MM.1S (cell line): Measurements from ENCODE around the gene CHCHD3.

Experiments
- DNase-seq: peaks from one replicate; pipeline ENCODE4 v3.0.0-alpha.2; 2015
- H2AFZ ChIP-seq: fragments of 300-600 bp; sonication (generic); 2 replicates; pipeline ENCODE4 v1.6.0; 2016; ENCODE audit warnings: antibody characterized with exemption, low read length
- H3F3A ChIP-seq: fragments of 300-600 bp; sonication (generic); 2 replicates; pipeline ENCODE4 v1.6.1; 2016; ENCODE audit warnings: mild to moderate bottlenecking, antibody characterized with exemption, low read length, moderate library complexity, mixed read lengths; ENCODE audit not compliant: insufficient read depth
- H3K27ac ChIP-seq: fragments of 300-600 bp; sonication (generic); 2 replicates; pipeline ENCODE4 v1.5.1; 2016; ENCODE audit warnings: mild to moderate bottlenecking, low read length
- H3K27me3 ChIP-seq: fragments of 300-600 bp; sonication (generic); replicated peaks from 2 replicates; pipeline ENCODE4 v1.6.0; 2016; ENCODE audit warnings: low read length; ENCODE audit not compliant: insufficient read depth
- H3K36me3 ChIP-seq: fragments of 300-600 bp; sonication (generic); replicated peaks from 2 replicates; pipeline ENCODE4 v1.6.1; 2016; ENCODE audit warnings: mild to moderate bottlenecking, low read length, mixed read lengths; ENCODE audit not compliant: insufficient read depth
- H3K4me1 ChIP-seq: fragments of 300-600 bp; sonication (generic); 2 replicates; pipeline ENCODE4 v1.6.1; 2016; ENCODE audit warnings: low read length, mixed read lengths
- H3K4me2 ChIP-seq: fragments of 300-600 bp; sonication (generic); 2 replicates; pipeline ENCODE4 v1.6.0; 2016; ENCODE audit warnings: low read depth, low read length
- H3K4me3 ChIP-seq: fragments of 300-600 bp; sonication (generic); 2 replicates; pipeline ENCODE4 v1.5.1; 2016; ENCODE audit warnings: low read length, mixed read lengths
- H3K79me2 ChIP-seq: fragments of 300-600 bp; sonication (generic); 2 replicates; pipeline ENCODE4 v1.6.1; 2016; ENCODE audit warnings: mixed run types, low read length, mixed read lengths
- H3K9ac ChIP-seq: fragments of 300-600 bp; sonication (generic); 2 replicates; pipeline ENCODE4 v1.6.1; 2016; ENCODE audit warnings: low read length, mixed read lengths
- H3K9me2 ChIP-seq: fragments of 300-600 bp; sonication (generic); replicated peaks from 2 replicates; pipeline ENCODE4 v1.6.1; 2016; ENCODE audit warnings: mild to moderate bottlenecking, low read length, mixed read lengths; ENCODE audit not compliant: insufficient read depth
- H3K9me3 ChIP-seq: fragments of 300-600 bp; sonication (generic); replicated peaks from 2 replicates; pipeline ENCODE4 v1.6.1; 2016; ENCODE audit warnings: mild to moderate bottlenecking, low read length, mixed read lengths; ENCODE audit not compliant: insufficient read depth
- H4K20me1 ChIP-seq: fragments of 300-600 bp; sonication (generic); 2 replicates; pipeline ENCODE4 v1.6.1; 2016; ENCODE audit warnings: mild to moderate bottlenecking, low read length, moderate library complexity, mixed read lengths; ENCODE audit not compliant: insufficient read depth
- EZH2 ChIP-seq: fragments of 300-600 bp; sonication (generic); optimal IDR thresholded peaks from 2 replicates; pipeline ENCODE3; 2017; ENCODE audit warnings: low read depth, mild to moderate bottlenecking, antibody characterized with exemption, low read length, mixed read lengths
- EZH2phosphoT487 ChIP-seq: fragments of 300-600 bp; sonication (generic); IDR thresholded peaks from 2 replicates; pipeline ENCODE4 v1.6.1; 2018; ENCODE audit warnings: antibody characterized with exemption, low read length
- TF ChIP-seq, protein P1 (sequence below): fragments of 300-600 bp; sonication (generic); IDR thresholded peaks from 2 replicates; pipeline ENCODE4 v1.5.1; 2016; ENCODE audit warnings: antibody characterized with exemption, low read length, mixed read lengths

CHCHD3 gene

GRCh38 chr7:133079296-133079695 is 2.6 kb downstream of the CHCHD3 start:
- Histone ChIP-seq H4K20me1 (peaks cover 29% of the 10 kb centered on the region), H3K4me2 (no peak overlapping the region)

DNA sequence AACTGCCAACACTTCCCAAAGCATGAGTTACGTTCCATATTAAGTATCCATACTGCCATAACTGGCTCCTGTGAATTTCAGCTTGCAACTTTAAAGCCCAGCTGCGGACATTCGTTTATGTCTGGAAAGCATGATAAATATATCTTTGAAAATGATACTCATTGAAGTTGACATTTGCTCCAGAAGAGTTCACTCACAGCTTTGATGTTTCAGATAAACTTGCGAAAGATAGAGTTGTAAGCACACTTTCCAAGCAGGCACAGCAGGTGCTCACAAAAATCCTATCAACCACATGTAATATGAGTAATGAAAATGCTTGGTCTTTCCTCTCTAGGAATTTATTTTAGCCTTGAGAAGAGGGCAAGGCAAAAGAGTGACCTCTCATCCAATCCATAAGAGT is 4.5 kb downstream of the CHCHD3 start:
- Histone ChIP-seq H3K36me3 (peaks cover 5% of the 10 kb centered on the region; the same call in 1 of the 2 replicates), H3K79me2 (peaks cover 94% of the 10 kb centered on the region), H3K4me3 (no peak overlapping the region), H3K9ac (no peak overlapping the region), H3K27ac (no peak overlapping the region), H4K20me1 (peaks cover 41% of the 10 kb centered on the region), H3K9me3 (no peaks in the 10 kb centered on the region), H3K4me2 (no peak overlapping the region), H2AFZ (no peak overlapping the region), H3K4me1 (no peaks in the 10 kb centered on the region), H3K9me2 (no peaks in the 10 kb centered on the region), H3F3A (peaks cover 7% of the 10 kb centered on the region; the same call in 1 of the 2 replicates), H3K27me3 (no peaks in the 10 kb centered on the region)
- TF ChIP-seq EZH2phosphoT487 = no peak
- no peak for TF ChIP-seq EZH2
- DNase-seq = no peak

More at GRCh38 chr7:133079296-133079695, 2.6 kb downstream of the CHCHD3 start:
- Histone ChIP-seq H3K27me3 (no peaks in the 10 kb centered on the region), H3K4me3 (no peak overlapping the region), H3K9me2 (no peaks in the 10 kb centered on the region), H3F3A (peaks cover 7% of the 10 kb centered on the region; the same call in 1 of the 2 replicates), H3K27ac (no peak overlapping the region), H2AFZ (no peak overlapping the region), H3K36me3 (peaks cover 5% of the 10 kb centered on the region; the same call in 1 of the 2 replicates), H3K9me3 (no peaks in the 10 kb centered on the region), H3K9ac (no peak overlapping the region), H3K79me2 (peaks cover 76% of the 10 kb centered on the region), H3K4me1 (no peaks in the 10 kb centered on the region)
- no peak for DNase-seq
- TF ChIP-seq EZH2 (no peak), EZH2phosphoT487 (no peak)
- TF ChIP-seq, protein P1, sequence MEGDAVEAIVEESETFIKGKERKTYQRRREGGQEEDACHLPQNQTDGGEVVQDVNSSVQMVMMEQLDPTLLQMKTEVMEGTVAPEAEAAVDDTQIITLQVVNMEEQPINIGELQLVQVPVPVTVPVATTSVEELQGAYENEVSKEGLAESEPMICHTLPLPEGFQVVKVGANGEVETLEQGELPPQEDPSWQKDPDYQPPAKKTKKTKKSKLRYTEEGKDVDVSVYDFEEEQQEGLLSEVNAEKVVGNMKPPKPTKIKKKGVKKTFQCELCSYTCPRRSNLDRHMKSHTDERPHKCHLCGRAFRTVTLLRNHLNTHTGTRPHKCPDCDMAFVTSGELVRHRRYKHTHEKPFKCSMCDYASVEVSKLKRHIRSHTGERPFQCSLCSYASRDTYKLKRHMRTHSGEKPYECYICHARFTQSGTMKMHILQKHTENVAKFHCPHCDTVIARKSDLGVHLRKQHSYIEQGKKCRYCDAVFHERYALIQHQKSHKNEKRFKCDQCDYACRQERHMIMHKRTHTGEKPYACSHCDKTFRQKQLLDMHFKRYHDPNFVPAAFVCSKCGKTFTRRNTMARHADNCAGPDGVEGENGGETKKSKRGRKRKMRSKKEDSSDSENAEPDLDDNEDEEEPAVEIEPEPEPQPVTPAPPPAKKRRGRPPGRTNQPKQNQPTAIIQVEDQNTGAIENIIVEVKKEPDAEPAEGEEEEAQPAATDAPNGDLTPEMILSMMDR = no peak

GRCh38 chr7:133076142-133076541 is 5.7 kb downstream of the CHCHD3 start:
- peaks cover 99% of the 10 kb centered on the region for H3K79me2 ChIP-seq
- DNase-seq = no peak
- TF ChIP-seq, protein P1 = no peak
- no peak for TF ChIP-seq EZH2
- TF ChIP-seq EZH2phosphoT487 = no peak
- no peaks in the 10 kb centered on the region for H3K9me2 ChIP-seq
- H3K4me2 ChIP-seq = no peak overlapping the region
- no peak overlapping the region for H2AFZ ChIP-seq
- H4K20me1 ChIP-seq = peaks cover 44% of the 10 kb centered on the region
- H3K4me1 ChIP-seq = no peaks in the 10 kb centered on the region
- no peaks in the 10 kb centered on the region for H3K27me3 ChIP-seq
- no peaks in the 10 kb centered on the region for H3K9me3 ChIP-seq
- no peak overlapping the region for H3K27ac ChIP-seq
- peaks cover 5% of the 10 kb centered on the region; the same call in 1 of the 2 replicates for H3K36me3 ChIP-seq
- H3F3A ChIP-seq = 0 out of 2 replicates have a peak, but pooled peaks cover 2% of the 10 kb centered on the region
- no peak overlapping the region for H3K4me3 ChIP-seq
- H3K9ac ChIP-seq = no peak overlapping the region

GRCh38 chr7:133071506-133071905 is 10.4 kb downstream of the CHCHD3 start:
- Histone ChIP-seq H3K4me2 (no peak overlapping the region), H3K9me3 (no peaks in the 10 kb centered on the region), H3K4me1 (no peaks in the 10 kb centered on the region), H4K20me1 (peaks cover 19% of the 10 kb centered on the region; the same call in 1 of the 2 replicates), H3K27me3 (no peaks in the 10 kb centered on the region), H3K36me3 (peaks cover 6% of the 10 kb centered on the region; the same call in 1 of the 2 replicates), H3K9me2 (no peaks in the 10 kb centered on the region), H3K9ac (no peak overlapping the region), H2AFZ (no peak overlapping the region), H3K79me2 (peaks cover 91% of the 10 kb centered on the region), H3F3A (no peaks in the 10 kb centered on the region), H3K4me3 (no peak overlapping the region), H3K27ac (no peak overlapping the region)
- TF ChIP-seq EZH2phosphoT487 (no peak), EZH2 (no peak)
- TF ChIP-seq, protein P1 = no peak
- no peak for DNase-seq
